HG03460 (cell line): ENCODE data around the gene MSI2.

ENCODE experiments used
- ATAC-seq: cut with Tn5 transposase; IDR thresholded peaks from one replicate; pipeline ENCODE4 v1.9.1; 2021; ENCODE audit not compliant: unreplicated experiment

The MSI2 gene

DNA sequence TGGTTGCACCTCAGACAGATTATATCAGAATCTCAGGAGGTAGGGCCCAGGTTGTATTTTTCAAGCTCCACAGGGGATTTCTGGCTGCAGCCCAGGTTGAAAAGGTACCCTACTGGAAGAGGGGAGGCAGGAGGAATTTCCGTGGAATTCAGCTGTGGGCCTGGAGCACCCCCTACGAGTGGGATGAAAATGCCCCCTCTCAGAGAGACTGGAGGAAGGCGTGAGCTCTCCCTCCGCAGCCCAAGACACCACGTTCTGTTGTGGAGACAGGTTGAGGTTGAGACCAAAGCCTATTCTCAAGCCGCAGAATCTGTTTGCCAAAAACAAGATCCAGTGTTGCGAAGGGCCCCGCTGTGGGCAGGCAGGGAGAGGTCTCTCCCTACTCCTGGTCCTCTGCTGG, 386.7 kb downstream of the MSI2 start:
- no peak for ATAC-seq

- ATAC-seq = no peak
Measured at GRCh38 chr17:57644326-57644725, 388.0 kb downstream of the MSI2 start.

DNA sequence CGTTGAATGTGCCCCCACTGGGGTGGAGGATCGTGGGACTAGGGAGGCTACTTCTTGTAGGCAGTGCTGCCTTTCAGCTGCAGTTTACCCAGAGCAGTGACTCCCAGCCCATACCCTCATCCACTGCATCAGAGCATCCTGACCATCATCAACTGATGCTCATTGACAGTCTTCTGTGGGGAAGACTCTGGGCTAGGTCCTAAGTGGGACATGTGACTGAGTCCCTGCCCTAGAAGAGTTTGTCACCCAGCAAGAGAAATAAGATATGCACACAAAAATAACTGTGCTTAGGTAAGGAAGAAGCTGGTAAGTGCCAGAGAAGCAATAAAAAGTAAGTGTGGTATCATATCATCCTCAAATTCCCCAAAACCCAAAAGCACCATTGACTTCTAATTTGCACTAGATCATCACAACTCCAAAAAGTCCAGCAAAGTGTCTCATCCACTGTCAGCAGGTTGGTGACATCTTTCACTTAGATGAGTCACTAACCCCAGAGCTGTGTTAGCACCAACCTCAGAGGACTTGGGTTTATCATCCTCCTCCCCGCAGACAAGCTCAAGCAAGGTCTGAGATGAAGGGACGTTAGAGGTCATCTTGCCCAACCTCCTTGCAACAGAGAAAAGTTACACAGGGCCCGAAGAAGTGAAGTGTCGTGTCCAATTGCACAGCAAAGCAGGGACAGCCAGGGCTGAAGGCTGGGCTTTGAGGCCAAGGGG, 389.8 kb downstream of the MSI2 start:
- no peak for ATAC-seq

GRCh38 chr17:57648720-57649119, 392.4 kb downstream of the MSI2 start:
- no peak for ATAC-seq

DNA sequence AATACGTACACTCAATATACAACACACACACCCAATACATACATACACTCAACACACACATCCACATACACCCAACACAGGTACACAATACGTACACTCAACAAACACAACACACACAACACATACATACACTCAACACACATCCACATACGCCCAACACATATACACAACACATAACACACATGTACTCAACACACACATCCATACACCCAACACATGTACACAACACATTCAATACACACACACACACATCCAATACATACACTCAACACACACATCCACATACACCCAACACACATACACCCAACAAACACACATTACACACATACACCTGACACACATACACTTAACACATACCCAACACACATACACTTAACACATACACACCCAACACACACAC, 392.9 kb downstream of the MSI2 start:
- no peak for ATAC-seq

- ATAC-seq = no peak
Measured at GRCh38 chr17:57649731-57650484, 393.6 kb downstream of the MSI2 start.

DNA sequence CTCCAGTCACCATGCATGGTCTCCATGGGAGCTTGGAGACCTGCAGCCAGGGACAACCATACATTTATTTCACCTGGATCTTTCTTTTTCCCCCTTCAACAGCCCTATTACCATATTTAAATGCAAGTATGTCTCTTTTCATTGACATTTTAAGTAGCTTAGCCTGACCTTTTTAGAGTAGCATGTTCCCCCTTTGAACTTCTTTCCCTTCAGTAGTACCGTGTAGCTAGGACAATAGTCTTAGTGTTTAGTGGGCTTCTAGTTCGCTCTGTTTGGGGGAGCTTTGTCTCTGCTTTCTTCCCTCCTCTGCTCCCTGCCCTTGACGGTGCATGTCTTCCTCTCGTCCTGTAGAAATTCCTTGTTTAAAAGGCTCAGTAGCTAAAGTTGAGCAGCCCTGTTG, 394.2 kb downstream of the MSI2 start:
- ATAC-seq = no peak

DNA sequence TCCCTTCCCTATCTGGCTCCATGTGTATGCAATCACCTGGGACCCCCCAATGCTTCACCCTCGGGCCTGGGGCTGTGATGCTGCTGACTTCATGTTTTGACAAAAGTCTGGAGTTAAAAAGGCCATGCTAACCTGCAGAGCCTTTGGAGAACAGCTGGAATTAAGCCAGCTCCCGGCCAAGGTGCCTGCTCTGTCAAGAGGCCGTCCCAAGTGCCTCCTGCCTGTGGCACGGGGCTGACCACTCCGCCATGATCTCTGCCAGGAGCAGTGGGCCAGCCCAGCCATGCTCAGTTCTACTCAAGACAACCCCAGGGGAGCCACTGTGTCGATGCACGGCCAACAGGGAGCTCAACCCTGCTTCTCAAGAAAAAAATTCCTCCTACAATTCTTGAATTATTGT, 395.1 kb downstream of the MSI2 start:
- no peak for ATAC-seq

DNA sequence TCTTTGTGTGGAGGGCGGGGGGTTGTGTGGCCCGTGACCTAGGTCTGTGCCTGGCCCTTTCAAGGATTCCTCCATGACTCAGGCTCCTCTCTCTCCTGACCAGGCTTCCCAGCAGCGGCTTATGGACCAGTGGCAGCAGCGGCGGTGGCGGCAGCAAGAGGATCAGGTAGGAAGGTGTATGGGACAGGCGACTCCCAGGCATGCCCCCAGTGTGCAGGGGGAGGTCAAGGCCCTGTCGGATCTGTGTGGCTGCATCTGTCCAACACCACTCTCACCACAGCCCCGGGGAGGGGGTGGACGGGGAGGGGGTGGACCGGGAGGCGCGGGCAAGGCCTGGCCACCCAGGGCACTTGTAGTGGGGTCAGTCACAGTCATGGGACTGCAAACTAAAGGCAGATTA, 395.7 kb downstream of the MSI2 start:
- no peak for ATAC-seq

- no peak for ATAC-seq
Measured at GRCh38 chr17:57652811-57653210, 396.5 kb downstream of the MSI2 start.

DNA sequence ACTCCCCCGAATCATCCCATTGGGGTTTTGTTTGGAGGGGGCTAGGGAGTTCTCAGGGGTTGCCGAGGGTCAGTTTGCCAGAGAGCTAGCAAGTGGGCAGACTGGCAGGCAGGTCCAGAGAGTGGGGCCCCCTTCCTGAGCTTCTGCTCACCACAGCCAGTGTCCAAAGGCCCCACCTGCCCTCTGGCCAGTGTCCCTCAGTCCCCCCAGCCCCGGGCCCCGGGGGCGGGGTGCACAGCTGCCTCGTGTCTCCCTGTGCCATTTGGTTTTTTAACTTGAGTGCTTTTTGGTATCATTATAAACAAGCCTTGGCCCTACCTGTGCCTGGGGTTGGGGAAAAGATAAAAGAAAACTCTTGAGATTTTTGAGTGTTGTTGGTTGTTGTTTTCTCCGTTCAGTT, 397.0 kb downstream of the MSI2 start:
- ATAC-seq = no peak

DNA sequence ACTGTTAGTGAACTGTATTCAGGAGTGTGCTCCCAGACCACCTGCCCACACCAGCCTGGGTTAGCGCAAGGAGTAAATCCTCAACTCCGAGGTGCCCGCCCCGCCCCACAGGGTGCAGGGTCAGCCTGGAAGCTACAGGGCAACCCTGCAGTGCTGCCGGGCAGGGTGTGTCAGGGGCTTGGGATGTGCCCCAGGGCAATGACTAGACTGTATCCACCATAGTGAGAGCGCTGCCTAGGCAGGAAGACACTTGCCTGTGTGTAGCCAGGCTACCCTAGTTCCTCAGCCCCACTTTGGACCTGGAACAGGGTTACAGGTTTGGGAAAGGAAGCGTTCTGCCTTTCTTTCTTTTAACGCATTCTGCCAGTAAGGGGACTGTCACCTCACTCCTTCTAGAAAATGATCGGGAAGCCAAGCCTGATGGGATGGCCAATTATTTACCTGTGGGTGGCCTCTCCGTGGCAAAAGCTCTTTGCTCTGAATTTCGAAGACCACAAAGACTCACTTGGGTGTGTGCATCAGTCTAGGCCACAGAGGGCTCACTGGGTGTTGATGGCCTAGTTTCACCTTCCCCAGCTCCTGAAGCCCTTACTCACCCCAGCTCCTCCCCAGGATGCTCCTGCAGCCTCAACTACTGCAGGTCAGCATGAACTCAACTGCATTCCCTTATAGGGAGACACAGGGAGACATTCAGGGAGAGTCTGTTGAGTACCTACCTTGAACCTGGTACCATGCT, 397.9 kb downstream of the MSI2 start:
- no peak for ATAC-seq

DNA sequence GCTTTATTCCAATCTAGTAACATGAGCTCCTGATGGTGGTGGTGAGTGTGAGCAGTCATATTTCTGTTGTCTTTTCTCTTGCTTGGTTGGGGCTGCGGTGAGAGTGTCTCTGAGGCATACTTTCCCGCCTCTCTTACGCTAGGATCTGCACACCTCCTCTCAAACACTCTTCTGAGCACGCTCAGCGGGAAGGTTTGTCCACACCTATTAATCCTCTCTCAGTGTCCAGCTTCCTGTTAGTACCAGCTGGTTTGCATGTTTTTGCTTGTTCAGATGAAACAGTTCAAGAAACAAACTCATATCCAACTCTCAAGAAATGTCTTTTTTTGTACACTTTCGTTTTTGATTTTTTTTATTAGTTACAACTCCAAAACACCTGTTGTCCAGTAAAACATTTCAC, 399.2 kb downstream of the MSI2 start:
- ATAC-seq = no peak

- no peak for ATAC-seq
Measured at GRCh38 chr17:57657211-57657610, 400.9 kb downstream of the MSI2 start.

DNA sequence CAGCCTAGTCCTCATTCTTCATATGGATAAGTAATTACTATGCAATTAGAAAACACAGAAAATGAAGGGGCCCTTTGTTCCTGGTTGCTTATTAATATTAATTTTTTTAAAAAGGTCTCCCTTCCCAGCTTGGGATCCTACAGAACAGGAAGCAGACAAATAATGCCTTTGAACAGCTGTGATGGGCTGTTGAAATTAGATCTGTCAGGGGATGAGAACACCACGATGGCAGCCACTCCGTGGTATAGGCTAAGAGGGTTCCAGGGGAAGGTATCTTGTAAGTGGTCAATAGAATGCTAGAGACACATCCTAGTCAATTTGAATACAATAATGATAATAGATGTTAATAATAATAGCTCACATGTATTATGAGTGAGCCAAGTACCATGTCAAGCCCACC, 405.7 kb downstream of the MSI2 start:
- ATAC-seq = no peak

DNA sequence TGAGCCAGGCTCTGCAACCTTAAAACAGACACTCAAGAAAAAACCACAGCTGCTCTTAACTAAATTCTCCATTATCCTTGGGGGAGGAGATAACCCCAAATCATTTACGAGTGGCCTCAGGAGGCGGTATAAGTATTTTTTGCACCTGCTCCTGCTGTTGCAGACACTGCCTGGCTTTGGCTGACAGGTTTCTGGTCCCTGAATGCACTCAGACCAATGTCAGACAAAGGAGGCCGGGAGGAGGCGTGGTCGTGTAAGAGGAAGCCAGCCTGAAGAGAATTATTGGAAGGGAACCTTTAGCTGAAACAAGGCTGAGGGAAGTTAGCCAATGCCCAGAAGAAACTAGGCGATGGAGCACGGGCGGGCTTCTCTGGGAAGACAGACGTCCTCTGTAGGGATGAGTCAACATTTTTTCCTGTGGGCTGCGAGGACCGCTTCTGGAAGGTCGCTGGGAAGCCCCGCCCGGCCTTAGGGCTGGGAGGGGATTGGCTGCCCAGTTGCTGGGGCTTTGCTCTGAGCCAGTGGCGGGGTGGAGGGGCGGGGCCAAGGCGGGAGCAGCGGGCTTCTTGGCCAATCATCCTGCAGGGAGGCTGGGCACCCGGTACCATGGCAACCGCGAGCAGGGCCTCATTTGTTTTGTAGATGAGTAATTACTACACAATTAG, 406.5 kb downstream of the MSI2 start:
- ATAC-seq = no peak

DNA sequence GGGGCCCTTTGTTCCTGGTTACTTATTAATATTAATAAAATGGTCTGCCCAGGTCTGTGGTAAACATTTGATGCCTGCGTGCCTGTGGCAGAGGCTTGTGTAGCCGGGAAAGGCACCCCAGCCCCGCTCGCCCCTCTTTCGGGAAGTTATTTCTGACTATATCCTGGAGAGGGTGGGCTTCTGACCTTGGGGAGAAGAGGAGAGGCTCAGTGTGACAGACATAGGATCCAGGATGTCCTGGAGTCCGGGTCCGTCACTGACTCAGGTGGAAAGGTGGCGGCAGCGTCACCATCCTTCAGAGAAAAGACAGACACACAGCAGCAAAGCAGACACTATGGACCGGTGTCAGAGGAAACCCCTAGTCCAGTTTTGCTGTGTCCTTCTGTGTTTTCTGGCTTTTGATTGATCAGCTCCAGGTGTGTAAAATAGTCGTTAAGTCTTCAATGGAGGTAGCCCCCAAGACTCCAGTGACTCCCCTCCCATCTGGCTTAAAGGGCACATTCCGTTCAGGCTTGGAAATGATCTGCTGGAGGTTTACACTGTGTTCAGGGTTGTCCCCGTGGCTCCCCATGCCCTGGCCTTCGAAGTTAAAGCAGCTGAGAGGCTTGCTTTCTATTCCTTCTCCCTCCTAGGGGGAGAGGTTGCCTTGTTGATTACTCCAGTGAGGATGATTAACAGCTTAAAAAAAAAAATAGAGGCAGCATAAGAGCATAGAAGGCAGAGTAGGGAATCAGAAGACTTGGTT, 407.2 kb downstream of the MSI2 start:
- no peak for ATAC-seq

- no peak for ATAC-seq
Measured at GRCh38 chr17:57665128-57665527, 408.8 kb downstream of the MSI2 start.

DNA sequence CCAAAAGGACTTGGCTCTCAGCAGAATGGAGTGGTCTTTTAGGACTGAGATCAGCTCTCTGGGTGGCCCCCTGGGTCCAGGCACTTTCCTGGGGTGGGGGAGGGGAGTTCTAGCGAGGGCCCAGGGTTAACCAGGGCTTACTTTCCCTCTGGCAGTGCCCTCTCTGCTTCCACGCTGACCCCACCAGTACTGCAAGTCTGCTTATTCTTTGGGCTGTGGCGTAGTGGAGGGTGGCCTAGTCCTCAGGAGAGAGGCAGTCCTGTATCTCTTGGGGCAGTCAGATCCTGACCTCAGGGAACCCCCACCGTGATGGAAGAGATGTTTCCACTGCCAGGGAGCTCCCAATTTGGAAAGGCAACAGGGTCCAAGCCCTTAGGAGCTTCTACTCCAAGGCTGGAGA, 409.4 kb downstream of the MSI2 start:
- no peak for ATAC-seq

DNA sequence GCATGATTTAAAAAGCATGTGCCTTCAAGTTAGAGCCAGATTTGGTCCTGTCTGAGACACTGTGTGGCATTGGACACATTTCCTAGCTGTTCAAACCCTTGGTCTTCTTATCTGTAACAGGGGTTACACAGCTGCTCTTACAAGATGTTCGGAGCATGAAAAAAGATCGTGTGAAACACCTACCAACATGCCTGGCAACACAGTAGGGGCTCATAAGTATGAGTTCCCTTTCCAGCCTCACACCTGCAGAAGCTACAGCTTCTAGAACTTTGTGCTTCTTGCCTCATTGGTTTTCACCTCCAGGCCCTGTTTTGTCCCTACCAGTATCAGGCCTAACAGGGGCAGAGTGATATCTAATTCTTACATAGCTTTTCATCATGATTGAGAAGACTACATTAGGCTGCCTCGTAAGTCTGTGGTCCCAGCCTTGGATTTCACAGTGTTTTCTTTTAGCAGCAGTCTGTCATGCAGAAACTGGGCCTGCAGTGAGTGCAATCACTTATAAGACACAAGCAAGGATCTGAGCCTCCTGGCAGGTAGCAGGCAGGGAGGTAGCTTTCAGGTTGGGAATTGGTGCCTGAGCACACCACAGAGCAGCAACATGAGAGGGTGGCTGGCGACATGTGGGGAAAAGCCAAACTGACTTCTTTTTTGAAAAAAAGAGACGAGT, 410.0 kb downstream of the MSI2 start:
- no peak for ATAC-seq
